Hippocampal formation (tissue), 2 donors: ENCODE data around the gene ALOX15B.
"Not testable (repeated sequence)": the region's sequence is repeated elsewhere in the genome, so short reads cannot be mapped to it uniquely, and the experiment has no call there.

Experiments
- DNase-seq, 2 donors: peaks; one replicate each; lab custom pipeline; 2025; lab: John Stamatoyannopoulos, UW

Gene ALOX15B

GRCh38 chr17:8062807-8063483 lies 24.1 kb downstream of the ALOX15B start:
- DNase-seq, result no peak

- no peak for DNase-seq
Observed at GRCh38 chr17:8063761-8064534, 25.1 kb downstream of the ALOX15B start.

- no peak for DNase-seq
Observed at GRCh38 chr17:8064561-8065019, 25.7 kb downstream of the ALOX15B start.

- DNase-seq, result no peak
Observed at GRCh38 chr17:8066841-8067775, 28.2 kb downstream of the ALOX15B start.

DNA sequence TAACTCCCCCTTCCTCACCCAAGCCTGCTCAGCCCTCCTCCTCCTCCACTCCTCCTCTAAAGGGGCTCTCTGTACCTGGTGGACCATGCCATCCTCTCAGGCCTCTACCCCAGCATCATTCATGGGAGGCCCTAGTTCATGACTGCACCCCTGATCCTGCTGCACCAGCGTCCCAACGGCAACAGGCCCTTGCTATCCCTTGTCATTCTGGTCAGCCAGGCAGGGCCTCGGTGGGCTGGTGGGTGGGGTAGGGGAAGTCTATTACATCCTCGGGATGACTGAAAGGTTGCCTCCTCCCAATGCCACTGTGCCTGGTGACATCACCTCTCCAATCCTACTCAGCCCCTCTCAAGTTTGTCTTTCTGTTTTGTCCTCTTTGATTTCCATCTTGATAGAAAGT lies 28.9 kb downstream of the ALOX15B start:
- no peak for DNase-seq

DNA sequence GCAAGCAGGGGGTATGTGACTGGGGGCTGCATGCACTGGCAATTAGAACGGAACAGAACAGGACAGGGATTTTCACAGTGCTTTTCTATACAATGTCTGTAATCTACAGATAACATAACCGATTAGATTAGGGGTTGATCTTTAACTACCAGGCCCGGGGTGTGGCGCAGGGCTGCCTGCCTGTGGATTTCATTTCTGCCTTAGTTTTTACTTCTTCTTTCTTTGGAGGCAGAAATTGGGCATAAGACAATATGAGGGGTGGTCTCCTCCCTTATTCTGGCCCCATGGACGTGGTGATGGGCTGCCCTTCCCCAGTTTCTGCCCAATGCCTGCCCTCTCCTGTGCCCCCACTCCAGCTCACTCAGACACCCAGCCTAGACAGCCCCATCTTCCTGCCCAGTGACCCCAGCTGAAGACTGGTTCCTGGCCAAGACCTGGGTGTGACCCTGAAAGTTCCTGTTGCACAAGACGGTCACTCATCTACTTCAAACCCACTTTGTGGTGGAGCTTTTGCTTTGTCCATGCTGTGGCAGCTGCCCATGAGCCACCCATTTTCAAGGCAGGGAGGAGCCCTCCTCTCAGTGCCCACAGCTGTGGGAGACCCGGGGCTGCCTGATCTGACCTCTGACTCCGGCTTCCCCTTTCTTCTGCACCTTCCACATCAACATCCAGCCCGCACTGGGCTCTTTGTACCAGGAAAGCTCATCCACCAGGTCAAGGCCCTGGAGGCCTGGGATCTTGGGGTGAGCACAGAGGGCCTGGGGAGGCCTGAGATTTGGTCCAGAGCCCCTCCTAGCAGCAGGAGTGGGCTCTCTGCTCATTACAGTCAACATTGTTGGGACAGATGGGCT lies 30.1 kb downstream of the ALOX15B start:
- peak in 1 of 2 donors; percentile 3 for DNase-seq

- no peak for DNase-seq
Observed at GRCh38 chr17:8069587-8069860, 30.7 kb downstream of the ALOX15B start.

GRCh38 chr17:8071496-8071895 lies 32.6 kb downstream of the ALOX15B start:
- DNase-seq, result no peak

- DNase-seq, result no peak
Observed at GRCh38 chr17:8072341-8072728, 33.5 kb downstream of the ALOX15B start.

DNA sequence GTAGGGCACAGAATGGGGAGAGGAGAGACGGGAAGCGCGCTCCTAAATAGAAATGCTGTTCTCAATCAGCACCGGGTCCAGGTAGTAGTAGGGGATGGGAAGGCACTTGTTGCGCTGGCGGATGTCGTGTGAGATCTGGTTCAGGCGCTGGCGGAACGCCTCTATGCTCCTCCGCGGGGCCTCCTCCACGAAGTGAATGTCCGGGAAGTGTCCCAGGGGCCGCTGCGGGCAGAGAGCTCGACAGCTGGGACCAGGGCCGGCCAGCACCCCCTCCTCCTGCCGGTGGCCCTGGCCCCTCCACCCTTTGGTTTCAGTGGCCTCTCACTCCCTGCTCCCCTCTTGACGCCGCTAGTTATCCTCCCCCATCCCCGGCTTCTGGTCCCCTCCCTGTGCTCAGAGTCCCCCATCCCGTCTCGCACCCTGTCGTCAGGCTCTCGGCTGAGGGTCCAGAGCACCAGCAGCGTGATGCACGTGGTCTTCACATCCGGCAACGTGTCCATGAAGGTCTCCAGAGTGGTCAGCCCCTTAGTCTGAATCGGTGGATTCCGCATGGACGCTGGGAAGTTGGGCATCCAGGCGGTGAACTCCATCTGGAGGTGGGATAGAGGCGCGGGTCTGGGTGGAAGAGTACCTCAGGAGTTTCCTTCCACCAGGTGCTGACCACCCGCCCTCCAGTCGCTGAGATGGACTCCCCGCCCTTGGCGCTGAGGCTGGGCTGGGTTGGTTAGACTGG lies 34.0 kb downstream of the ALOX15B start:
- no peak for DNase-seq

DNA sequence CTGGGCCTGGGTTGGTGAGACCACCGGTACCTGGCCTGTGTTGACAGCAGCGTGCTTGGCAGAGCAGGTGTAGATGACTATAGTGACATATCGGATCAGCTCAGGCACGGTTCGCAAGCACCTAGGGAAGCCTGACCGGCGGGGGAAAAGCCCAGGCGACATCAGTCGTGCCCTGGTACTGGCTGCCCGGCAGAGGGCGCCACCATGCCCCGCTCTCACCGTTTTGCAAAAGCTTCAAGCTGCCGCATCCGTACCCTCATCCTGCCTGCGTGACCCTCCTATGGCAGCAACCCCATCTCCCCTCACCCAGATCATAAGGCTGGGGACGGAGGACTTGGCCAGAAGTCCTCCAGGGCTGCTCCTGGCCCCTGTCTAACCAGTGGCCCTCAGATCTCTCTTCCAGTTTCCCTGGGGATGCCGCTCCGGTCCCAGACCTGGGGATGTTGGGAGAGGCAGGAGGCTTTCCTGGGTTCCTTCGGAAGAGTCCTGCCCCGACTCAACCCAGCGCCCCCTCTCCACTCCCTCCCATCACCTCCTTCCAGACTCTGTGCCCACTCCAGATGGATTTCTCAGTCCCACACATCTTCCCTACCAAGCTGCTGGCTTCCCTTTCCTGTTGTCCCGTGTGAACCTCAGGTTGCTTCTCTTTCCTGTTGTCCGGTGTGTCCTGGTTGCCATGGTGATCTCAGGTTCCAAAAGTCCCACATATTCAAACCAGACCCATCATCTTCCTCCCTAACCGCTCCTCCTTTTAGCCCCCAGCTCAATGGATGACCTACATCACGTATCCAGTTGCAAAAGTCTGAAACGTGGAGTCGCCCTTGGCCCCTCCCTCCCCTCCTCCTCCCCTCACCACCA lies 35.0 kb downstream of the ALOX15B start:
- DNase-seq, result peak; percentile 7 to 18

DNA sequence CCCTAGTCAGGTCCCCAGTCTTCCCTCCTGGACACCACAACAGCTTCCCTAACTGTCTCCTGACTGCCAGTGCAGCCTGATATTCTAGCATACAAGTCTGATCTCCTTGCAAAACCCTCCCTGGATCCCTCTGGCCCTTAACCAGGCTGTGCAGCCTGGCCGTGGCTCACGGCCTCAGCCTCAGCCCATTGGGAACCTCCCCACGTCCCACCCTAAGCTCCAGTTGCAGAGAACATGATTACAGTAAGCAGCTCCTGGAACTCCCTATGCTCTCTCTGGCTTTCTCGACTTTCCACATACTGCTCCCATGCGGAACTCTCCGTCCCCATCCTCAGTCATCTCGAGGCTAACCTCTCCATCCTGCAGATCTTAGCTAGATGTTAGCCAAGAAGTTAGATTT lies 35.7 kb downstream of the ALOX15B start:
- DNase-seq, result no peak

- DNase-seq, result no peak
Observed at GRCh38 chr17:8075081-8075480, 36.2 kb downstream of the ALOX15B start.

DNA sequence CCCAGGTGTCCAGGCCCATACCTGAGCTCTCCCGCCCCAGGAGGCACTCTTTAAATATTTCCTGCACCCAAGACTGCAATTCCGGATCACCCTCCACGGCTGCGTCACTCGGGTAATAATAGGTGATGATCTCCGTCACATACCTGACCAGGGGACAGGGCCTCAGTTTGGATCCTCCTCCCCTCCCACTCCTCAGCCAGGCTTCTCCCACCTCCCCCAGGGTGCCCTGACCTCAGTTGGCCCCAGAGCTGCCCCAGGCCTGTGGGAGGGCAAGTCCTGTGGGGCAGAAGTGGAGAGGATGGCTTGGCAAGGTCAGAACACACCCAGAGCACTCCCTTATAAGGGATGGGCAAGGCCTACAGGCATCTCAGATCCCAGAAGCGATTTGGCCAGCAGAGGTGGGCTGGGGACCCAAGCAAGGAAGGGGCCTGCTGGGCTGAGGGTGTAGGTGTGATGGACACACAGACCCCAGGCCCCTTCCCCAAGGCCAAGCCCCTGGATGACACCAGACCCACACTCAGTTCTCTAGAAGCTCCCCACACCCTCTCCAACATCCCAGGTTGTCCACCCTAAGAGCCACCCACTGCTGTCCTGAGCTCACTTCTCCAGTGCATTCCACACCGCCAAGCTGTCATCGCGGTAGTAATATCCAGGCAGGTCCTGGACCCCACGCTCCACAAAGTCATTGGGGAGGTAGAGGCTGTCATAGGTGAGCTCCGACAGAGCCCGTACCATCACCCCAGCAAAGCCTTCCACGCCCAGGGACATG lies 36.9 kb downstream of the ALOX15B start:
- no peak for DNase-seq

DNA sequence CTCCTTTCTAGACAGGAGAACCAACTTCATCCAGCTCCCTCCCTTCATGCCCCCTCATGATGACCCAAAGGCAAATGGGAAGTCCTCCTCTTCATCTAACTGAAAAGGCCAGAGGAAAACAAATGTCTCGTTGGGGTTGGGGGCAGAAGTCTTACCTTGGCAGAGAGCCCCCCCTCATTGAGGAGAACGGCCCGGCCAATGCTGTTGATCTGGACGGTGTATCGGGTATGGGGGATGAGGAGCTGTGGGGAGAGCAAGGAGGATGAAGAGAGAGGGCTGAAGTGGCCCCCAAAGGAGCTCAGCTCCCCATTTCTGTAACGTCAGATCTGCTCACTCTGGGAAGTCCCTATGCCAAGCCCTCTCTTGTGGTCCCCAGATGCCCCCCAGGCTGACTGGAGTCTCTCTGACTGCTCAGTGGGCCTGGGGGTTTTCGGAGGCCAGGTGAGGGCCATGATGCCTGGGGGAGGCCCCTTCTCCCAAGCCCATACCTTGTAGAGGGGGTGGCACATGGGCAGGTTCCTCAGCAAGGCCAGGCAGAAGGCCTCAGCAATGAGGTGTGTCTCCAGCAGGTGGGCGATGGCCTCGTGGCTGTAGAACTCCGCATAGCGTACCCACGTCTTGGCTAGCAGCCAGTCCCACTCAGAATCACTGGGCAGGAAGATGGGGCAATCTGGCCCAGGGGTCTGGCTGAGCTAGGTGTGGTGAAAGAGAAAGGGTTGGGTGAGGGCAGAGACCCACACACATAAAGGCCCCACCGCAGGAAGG lies 37.8 kb downstream of the ALOX15B start:
- no peak for DNase-seq

DNA sequence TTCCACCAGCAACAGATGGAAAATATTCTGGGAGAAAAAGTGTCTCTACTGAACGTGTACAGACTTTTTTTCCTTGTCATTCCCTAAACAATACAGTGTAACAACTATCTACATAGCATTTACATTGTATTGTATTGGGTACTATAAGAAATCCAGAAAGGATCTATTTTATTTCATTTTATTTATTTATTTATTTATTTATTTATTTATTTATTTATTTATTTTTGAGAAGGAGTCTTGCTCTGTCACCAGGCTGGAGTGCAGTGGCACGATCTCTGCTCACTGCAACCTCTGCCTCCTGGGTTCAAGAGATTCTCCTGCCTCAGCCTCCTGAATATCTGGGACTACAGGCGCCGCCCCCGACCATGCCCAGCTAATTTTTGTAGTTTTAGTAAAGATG lies 39.1 kb downstream of the ALOX15B start:
- not testable (repeated sequence) for DNase-seq

- peak; percentile 9 to 29 for DNase-seq
Observed at GRCh38 chr17:8079291-8080207, 40.7 kb downstream of the ALOX15B start.
